NCI-H2171 treated with DMSO at 0.1 percent for 48 hours (cell line): ENCODE results near the gene STRA6.

Experiments
- DNase-seq: peaks from one replicate; lab custom pipeline; 2025; lab: John Stamatoyannopoulos, UW

The STRA6 gene

GRCh38 chr15:74202452-74203401 lies at the start of gene STRA6:
STRA6 (minus strand) TSS chr15:74202787; CDS start chr15:74202267, 520 bp downstream.
- no peak for DNase-seq

- no peak for DNase-seq
These were observed 49.7 kb upstream of the STRA6 start for GRCh38 chr15:74252291-74252690.

GRCh38 chr15:74251131-74251811 lies 48.7 kb upstream of the STRA6 start:
- DNase-seq: no peak

- DNase-seq: no peak
These were observed 47.7 kb upstream of the STRA6 start for GRCh38 chr15:74250266-74250665.

GRCh38 chr15:74245342-74245931 lies 42.9 kb upstream of the STRA6 start:
- peak; percentile 98 for DNase-seq

GRCh38 chr15:74244822-74245341 lies 42.3 kb upstream of the STRA6 start:
- DNase-seq: no peak

GRCh38 chr15:74243431-74243830 lies 40.8 kb upstream of the STRA6 start:
- DNase-seq: no peak

GRCh38 chr15:74242441-74243185 lies 40.0 kb upstream of the STRA6 start:
- DNase-seq: no peak

GRCh38 chr15:74240897-74241614 lies 38.5 kb upstream of the STRA6 start:
- no peak for DNase-seq

- peak; percentile 98 for DNase-seq
These were observed 37.5 kb upstream of the STRA6 start for GRCh38 chr15:74240002-74240568.

- peak; percentile 28 for DNase-seq
These were observed 36.6 kb upstream of the STRA6 start for GRCh38 chr15:74239051-74239705.

GRCh38 chr15:74235962-74236361 lies 33.4 kb upstream of the STRA6 start, which contains the start of gene CCDC33:
CCDC33 (plus strand) TSS chr15:74236326; CDS start chr15:74236720, 394 bp downstream.
- DNase-seq: no peak

GRCh38 chr15:74234598-74234875 lies 31.9 kb upstream of the STRA6 start:
- no peak for DNase-seq

- peak; percentile 23 for DNase-seq
These were observed 31.4 kb upstream of the STRA6 start for GRCh38 chr15:74233851-74234597.

GRCh38 chr15:74233373-74233772 lies 30.8 kb upstream of the STRA6 start:
- no peak for DNase-seq

- no peak for DNase-seq
These were observed 28.9 kb upstream of the STRA6 start for GRCh38 chr15:74231475-74231874.

GRCh38 chr15:74229686-74230085 lies 27.1 kb upstream of the STRA6 start:
- peak; percentile 80 for DNase-seq

- peak; percentile 25 for DNase-seq
These were observed 26.1 kb upstream of the STRA6 start for GRCh38 chr15:74228723-74229081.

GRCh38 chr15:74227968-74228722 lies 25.6 kb upstream of the STRA6 start:
- DNase-seq: peak; percentile 44
